ENCODE measurements around the gene IGDCC3.

The IGDCC3 gene

GRCh38 chr15:65384895-65385869, 7.4 kb upstream of the IGDCC3 start:
- H3K4me1 ChIP-seq (ENCODE audit: insufficient read depth, low read length): peaks cover 14% of the 10 kb centered on the region
- no peaks in the 10 kb centered on the region for H3K9me3 ChIP-seq (ENCODE audit: low read length)
- H3K27me3 ChIP-seq (ENCODE audit: control insufficient read depth in 1 of 2, insufficient read depth in 2 of 2, low read length in 2 of 2): peaks cover 0 to under 1% of the 10 kb centered on the region in 2 donors
- no peak overlapping the region for H3K9ac ChIP-seq (ENCODE audit: low read length)
- H3K36me3 ChIP-seq (ENCODE audit: insufficient read depth, low read length): no peaks in the 10 kb centered on the region
- H3K4me3 ChIP-seq (ENCODE audit: low read depth in 1 of 2, low read length in 2 of 2): peak overlapping the region; percentile 17 to 47
- no peak overlapping the region for H3K27ac ChIP-seq (ENCODE audit: low read depth, low read length)

- Histone ChIP-seq H3K9ac (ENCODE audit: low read length) (no peak overlapping the region), H3K27ac (ENCODE audit: low read depth, low read length) (no peak overlapping the region)
Measured at GRCh38 chr15:65384505-65384894, 6.7 kb upstream of the IGDCC3 start.

GRCh38 chr15:65383991-65384390, 6.2 kb upstream of the IGDCC3 start:
- peaks cover 14% of the 10 kb centered on the region for H3K4me1 ChIP-seq (ENCODE audit: insufficient read depth, low read length)
- H3K36me3 ChIP-seq (ENCODE audit: insufficient read depth, low read length): no peaks in the 10 kb centered on the region
- H3K27me3 ChIP-seq (ENCODE audit: control insufficient read depth in 1 of 2, insufficient read depth in 2 of 2, low read length in 2 of 2): peaks cover 8 to 11% of the 10 kb centered on the region in 2 donors
- H3K27ac ChIP-seq (ENCODE audit: low read depth, low read length): no peak overlapping the region
- no peak overlapping the region for H3K9ac ChIP-seq (ENCODE audit: low read length)
- H3K4me3 ChIP-seq (ENCODE audit: low read depth in 1 of 2, low read length in 2 of 2): no peak overlapping the region
- no peaks in the 10 kb centered on the region for H3K9me3 ChIP-seq (ENCODE audit: low read length)

More at GRCh38 chr15:65384505-65384894, 6.7 kb upstream of the IGDCC3 start:
- no peak overlapping the region for H3K4me3 ChIP-seq (ENCODE audit: low read depth in 1 of 2, low read length in 2 of 2)
- peaks cover 14% of the 10 kb centered on the region for H3K4me1 ChIP-seq (ENCODE audit: insufficient read depth, low read length)
- H3K9me3 ChIP-seq (ENCODE audit: low read length): no peaks in the 10 kb centered on the region
- peaks cover 3 to 8% of the 10 kb centered on the region in 2 donors for H3K27me3 ChIP-seq (ENCODE audit: control insufficient read depth in 1 of 2, insufficient read depth in 2 of 2, low read length in 2 of 2)
- H3K36me3 ChIP-seq (ENCODE audit: insufficient read depth, low read length): no peaks in the 10 kb centered on the region

- Histone ChIP-seq H3K27ac (ENCODE audit: low read depth, low read length) (no peak overlapping the region), H3K4me3 (ENCODE audit: low read depth in 1 of 2, low read length in 2 of 2) (no peak overlapping the region), H3K27me3 (ENCODE audit: control insufficient read depth in 1 of 2, insufficient read depth in 2 of 2, low read length in 2 of 2) (peaks cover 10 to 13% of the 10 kb centered on the region in 2 donors), H3K4me1 (ENCODE audit: insufficient read depth, low read length) (peaks cover 14% of the 10 kb centered on the region), H3K9me3 (ENCODE audit: low read length) (no peaks in the 10 kb centered on the region), H3K9ac (ENCODE audit: low read length) (no peak overlapping the region), H3K36me3 (ENCODE audit: insufficient read depth, low read length) (no peaks in the 10 kb centered on the region)
Measured at GRCh38 chr15:65383456-65383855, 5.7 kb upstream of the IGDCC3 start.

- Histone ChIP-seq H3K36me3 (ENCODE audit: insufficient read depth, low read length) (no peaks in the 10 kb centered on the region), H3K27ac (ENCODE audit: low read depth, low read length) (no peak overlapping the region), H3K9me3 (ENCODE audit: low read length) (no peaks in the 10 kb centered on the region), H3K9ac (ENCODE audit: low read length) (no peak overlapping the region), H3K4me3 (ENCODE audit: low read depth in 1 of 2, low read length in 2 of 2) (no peak overlapping the region), H3K4me1 (ENCODE audit: insufficient read depth, low read length) (peaks cover 14% of the 10 kb centered on the region), H3K27me3 (ENCODE audit: control insufficient read depth in 1 of 2, insufficient read depth in 2 of 2, low read length in 2 of 2) (peaks cover 15 to 17% of the 10 kb centered on the region in 2 donors)
Measured at GRCh38 chr15:65382921-65383320, 5.1 kb upstream of the IGDCC3 start.

- H3K9ac ChIP-seq (ENCODE audit: low read length): no peak overlapping the region
- peaks cover 17 to 19% of the 10 kb centered on the region in 2 donors for H3K27me3 ChIP-seq (ENCODE audit: control insufficient read depth in 1 of 2, insufficient read depth in 2 of 2, low read length in 2 of 2)
- H3K9me3 ChIP-seq (ENCODE audit: low read length): no peaks in the 10 kb centered on the region
- H3K4me3 ChIP-seq (ENCODE audit: low read depth in 1 of 2, low read length in 2 of 2): no peak overlapping the region
- peaks cover 14% of the 10 kb centered on the region for H3K4me1 ChIP-seq (ENCODE audit: insufficient read depth, low read length)
- no peak overlapping the region for H3K27ac ChIP-seq (ENCODE audit: low read depth, low read length)
- H3K36me3 ChIP-seq (ENCODE audit: insufficient read depth, low read length): no peaks in the 10 kb centered on the region
Measured at GRCh38 chr15:65382146-65382491, 4.3 kb upstream of the IGDCC3 start.

GRCh38 chr15:65381445-65382145, 3.8 kb upstream of the IGDCC3 start:
- no peak overlapping the region for H3K4me3 ChIP-seq (ENCODE audit: low read depth in 1 of 2, low read length in 2 of 2)

GRCh38 chr15:65379986-65380385, 2.2 kb upstream of the IGDCC3 start:
- no peak overlapping the region for H3K27ac ChIP-seq (ENCODE audit: low read depth, low read length)
- no peak overlapping the region for H3K9ac ChIP-seq (ENCODE audit: low read length)
- H3K4me3 ChIP-seq (ENCODE audit: low read depth in 1 of 2, low read length in 2 of 2): no peak overlapping the region
- no peaks in the 10 kb centered on the region for H3K9me3 ChIP-seq (ENCODE audit: low read length)
- H3K4me1 ChIP-seq (ENCODE audit: insufficient read depth, low read length): peaks cover 11% of the 10 kb centered on the region
- peaks cover 25 to 38% of the 10 kb centered on the region in 2 donors for H3K27me3 ChIP-seq (ENCODE audit: control insufficient read depth in 1 of 2, insufficient read depth in 2 of 2, low read length in 2 of 2)
- no peaks in the 10 kb centered on the region for H3K36me3 ChIP-seq (ENCODE audit: insufficient read depth, low read length)

More at GRCh38 chr15:65381445-65382145, 3.8 kb upstream of the IGDCC3 start:
- H3K27ac ChIP-seq (ENCODE audit: low read depth, low read length): no peak overlapping the region
- no peak overlapping the region for H3K9ac ChIP-seq (ENCODE audit: low read length)
- H3K9me3 ChIP-seq (ENCODE audit: low read length): no peaks in the 10 kb centered on the region
- peaks cover 17 to 24% of the 10 kb centered on the region in 2 donors for H3K27me3 ChIP-seq (ENCODE audit: control insufficient read depth in 1 of 2, insufficient read depth in 2 of 2, low read length in 2 of 2)
- peaks cover 17% of the 10 kb centered on the region for H3K4me1 ChIP-seq (ENCODE audit: insufficient read depth, low read length)
- H3K36me3 ChIP-seq (ENCODE audit: insufficient read depth, low read length): no peaks in the 10 kb centered on the region

GRCh38 chr15:65377105-65377975, 462 bp downstream of the IGDCC3 start:
- H3K27ac ChIP-seq (ENCODE audit: low read depth, low read length): no peak overlapping the region
- no peaks in the 10 kb centered on the region for H3K36me3 ChIP-seq (ENCODE audit: insufficient read depth, low read length)
- H3K27me3 ChIP-seq (ENCODE audit: control insufficient read depth in 1 of 2, insufficient read depth in 2 of 2, low read length in 2 of 2): peaks cover 25 to 47% of the 10 kb centered on the region in 2 donors
- H3K4me1 ChIP-seq (ENCODE audit: insufficient read depth, low read length): peaks cover 4% of the 10 kb centered on the region
- no peak overlapping the region for H3K9ac ChIP-seq (ENCODE audit: low read length)
- peak overlapping the region; percentile 55 to 56 for H3K4me3 ChIP-seq (ENCODE audit: low read depth in 1 of 2, low read length in 2 of 2)
- no peaks in the 10 kb centered on the region for H3K9me3 ChIP-seq (ENCODE audit: low read length)

GRCh38 chr15:65376767-65377104, 1.1 kb downstream of the IGDCC3 start:
- Histone ChIP-seq H3K27me3 (ENCODE audit: control insufficient read depth in 1 of 2, insufficient read depth in 2 of 2, low read length in 2 of 2) (peaks cover 25 to 47% of the 10 kb centered on the region in 2 donors), H3K27ac (ENCODE audit: low read depth, low read length) (no peak overlapping the region), H3K9ac (ENCODE audit: low read length) (no peak overlapping the region)

More at GRCh38 chr15:65376767-65377104, 1.1 kb downstream of the IGDCC3 start:
- H3K9me3 ChIP-seq (ENCODE audit: low read length): no peaks in the 10 kb centered on the region
- no peaks in the 10 kb centered on the region for H3K36me3 ChIP-seq (ENCODE audit: insufficient read depth, low read length)
- H3K4me3 ChIP-seq (ENCODE audit: low read depth in 1 of 2, low read length in 2 of 2): peak overlapping the region; percentile 55 to 56
- peaks cover 4% of the 10 kb centered on the region for H3K4me1 ChIP-seq (ENCODE audit: insufficient read depth, low read length)

Measured in muscle layer of colon (tissue), 2 donors.